ENCODE data around the gene ADAM15. TPM values are rescaled to one million over a fixed set of nuclear protein-coding genes. Genes with fewer than 3 reads are reported as not detected.

Gene ADAM15
- total RNA-seq, 1 experiment from 2014 or later = 30.6 TPM

DNA sequence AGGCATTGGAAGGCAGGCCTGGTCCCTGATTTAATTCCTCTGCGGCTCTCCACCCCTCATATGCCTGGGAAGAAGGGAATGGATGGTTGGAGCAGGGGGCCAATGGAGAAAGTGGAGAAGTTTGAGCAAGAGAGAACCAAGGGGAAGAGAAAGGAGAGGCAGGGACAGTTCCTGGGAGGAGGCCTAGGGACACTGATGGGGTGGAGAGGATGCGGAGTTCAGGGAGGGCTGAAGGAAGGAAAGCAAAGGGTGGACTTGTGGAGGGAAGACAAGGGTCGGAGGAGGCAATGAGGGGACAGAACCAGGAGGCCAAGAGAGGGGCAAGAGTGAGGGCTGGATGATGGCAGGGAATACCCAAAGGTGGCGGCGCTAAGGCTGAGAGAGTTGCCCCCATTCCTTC, 41.4 kb upstream of the ADAM15 start:
- Histone ChIP-seq H3K23me2 (ENCODE audit: insufficient read length, low read depth, low read length, poor library complexity, severe bottlenecking) (no peaks in the 10 kb centered on the region), H3K4ac (ENCODE audit: low read depth, low read length) (no peak overlapping the region), H2BK20ac (ENCODE audit: low read depth, low read length, poor library complexity, severe bottlenecking) (no peak overlapping the region)

More for the DNA sequence above, 41.4 kb upstream of the ADAM15 start:
- Histone ChIP-seq H3K18ac (ENCODE audit: insufficient read length, low read depth, low read length) (no peak overlapping the region), H2BK12ac (ENCODE audit: insufficient read length, low read depth, low read length) (no peak overlapping the region), H3K14ac (ENCODE audit: insufficient read depth, low read length) (no peak overlapping the region), H4K91ac (ENCODE audit: insufficient read length, low read depth, low read length) (no peak overlapping the region), H3K27ac (ENCODE audit: insufficient read length, low read depth, low read length) (no peak overlapping the region), H3K23ac (ENCODE audit: insufficient read length, low read depth, low read length) (no peak overlapping the region), H2AFZ (ENCODE audit: low read length) (no peak overlapping the region), H3K9me3 (ENCODE audit: control insufficient read depth, low read depth, low read length) (no peaks in the 10 kb centered on the region), H3T11ph (ENCODE audit: low read length) (no peak overlapping the region), H3K4me2 (ENCODE audit: insufficient read depth, insufficient read length, low read length) (no peak overlapping the region), H4K8ac (replicated peaks; ENCODE audit: insufficient read length, low read depth, low read length) (no peak overlapping the region), H3K79me1 (ENCODE audit: insufficient read depth, low read depth, low read length, poor library complexity, severe bottlenecking) (no peaks in the 10 kb centered on the region), H3K79me2 (ENCODE audit: insufficient read depth, low read length) (no peaks in the 10 kb centered on the region; the same call in 1 of the 2 replicates), H3K9ac (ENCODE audit: extremely low read depth, insufficient read length, low read length) (no peak overlapping the region), H2AK5ac (ENCODE audit: insufficient read length, low read length) (no peak overlapping the region), H3K4me1 (ENCODE audit: insufficient read depth, low read length) (peaks cover 3% of the 10 kb centered on the region; the same call in 1 of the 2 replicates), H2BK5ac (ENCODE audit: insufficient read length, low read length) (no peak overlapping the region), H2BK120ac (ENCODE audit: low read depth, low read length, poor library complexity, severe bottlenecking) (no peak overlapping the region), H3K56ac (ENCODE audit: insufficient read length, low read depth, low read length) (no peak overlapping the region), H4K5ac (ENCODE audit: insufficient read length, low read depth, low read length) (no peak overlapping the region), H2BK15ac (ENCODE audit: low read depth, low read length) (no peak overlapping the region), H4K20me1 (ENCODE audit: control insufficient read depth, insufficient read depth, insufficient read length) (no peaks in the 10 kb centered on the region), H3K27me3 (ENCODE audit: insufficient read depth, low read length) (no peaks in the 10 kb centered on the region)
- TF ChIP-seq, protein P1, sequence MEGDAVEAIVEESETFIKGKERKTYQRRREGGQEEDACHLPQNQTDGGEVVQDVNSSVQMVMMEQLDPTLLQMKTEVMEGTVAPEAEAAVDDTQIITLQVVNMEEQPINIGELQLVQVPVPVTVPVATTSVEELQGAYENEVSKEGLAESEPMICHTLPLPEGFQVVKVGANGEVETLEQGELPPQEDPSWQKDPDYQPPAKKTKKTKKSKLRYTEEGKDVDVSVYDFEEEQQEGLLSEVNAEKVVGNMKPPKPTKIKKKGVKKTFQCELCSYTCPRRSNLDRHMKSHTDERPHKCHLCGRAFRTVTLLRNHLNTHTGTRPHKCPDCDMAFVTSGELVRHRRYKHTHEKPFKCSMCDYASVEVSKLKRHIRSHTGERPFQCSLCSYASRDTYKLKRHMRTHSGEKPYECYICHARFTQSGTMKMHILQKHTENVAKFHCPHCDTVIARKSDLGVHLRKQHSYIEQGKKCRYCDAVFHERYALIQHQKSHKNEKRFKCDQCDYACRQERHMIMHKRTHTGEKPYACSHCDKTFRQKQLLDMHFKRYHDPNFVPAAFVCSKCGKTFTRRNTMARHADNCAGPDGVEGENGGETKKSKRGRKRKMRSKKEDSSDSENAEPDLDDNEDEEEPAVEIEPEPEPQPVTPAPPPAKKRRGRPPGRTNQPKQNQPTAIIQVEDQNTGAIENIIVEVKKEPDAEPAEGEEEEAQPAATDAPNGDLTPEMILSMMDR (conservative IDR thresholded peaks at IDR 0.05) = no peak
- Mint-ChIP-seq H3K36me3 (ENCODE audit: insufficient read depth in 1 of 3, low read depth in 3 of 3) (peaks cover 4 to 16% (median 5%) of the 10 kb centered on the region in 3 experiments; a peak in 5 of 7 replicates), H3K27ac (peak overlapping the region; percentile 26 to 52 (median 48); a peak in 4 of 7 replicates), H3K27me3 (ENCODE audit: low read depth) (no peaks in the 10 kb centered on the region), H3K4me3 (peak overlapping the region in 1 of 2 experiments; percentile 51; a peak in 2 of 5 replicates), H3K9me3 (no peaks in the 10 kb centered on the region; a peak in 2 of 5 replicates), H3K4me1 (peaks cover 46 to 64% of the 10 kb centered on the region in 2 experiments)
- WGBS (ENCODE audit: extremely low coverage, insufficient read length, low lambda C conversion rate) = no CpG with 5 or more reads among the region's 5 CpGs
- no peak for DNase-seq
